CD4-positive, alpha-beta T cell treated with Interleukin-10 for 1 hour (primary cell): Measurements from ENCODE around the gene TTYH3.
"Not testable (repeated sequence)": the region's sequence is repeated elsewhere in the genome, so short reads cannot be mapped to it uniquely, and the experiment has no call there.

Experiments used
- DNase-seq: peaks from one replicate; pipeline ENCODE4 v3.0.0-alpha.2; 2020

Gene TTYH3

GRCh38 chr7:2603044-2603965 is 28.5 kb upstream of the TTYH3 start:
- no peak for DNase-seq

GRCh38 chr7:2604608-2605174 is 27.1 kb upstream of the TTYH3 start:
- no peak for DNase-seq

GRCh38 chr7:2605608-2606538 is 25.9 kb upstream of the TTYH3 start:
- no peak for DNase-seq

GRCh38 chr7:2606539-2606936 is 25.2 kb upstream of the TTYH3 start:
- DNase-seq, result no peak

- no peak for DNase-seq
These were observed 24.5 kb upstream of the TTYH3 start for GRCh38 chr7:2607122-2607922.

GRCh38 chr7:2607923-2608904 is 23.6 kb upstream of the TTYH3 start:
- DNase-seq, result no peak

- peak; percentile 12 for DNase-seq
These were observed 22.8 kb upstream of the TTYH3 start for GRCh38 chr7:2608921-2609411.

DNA sequence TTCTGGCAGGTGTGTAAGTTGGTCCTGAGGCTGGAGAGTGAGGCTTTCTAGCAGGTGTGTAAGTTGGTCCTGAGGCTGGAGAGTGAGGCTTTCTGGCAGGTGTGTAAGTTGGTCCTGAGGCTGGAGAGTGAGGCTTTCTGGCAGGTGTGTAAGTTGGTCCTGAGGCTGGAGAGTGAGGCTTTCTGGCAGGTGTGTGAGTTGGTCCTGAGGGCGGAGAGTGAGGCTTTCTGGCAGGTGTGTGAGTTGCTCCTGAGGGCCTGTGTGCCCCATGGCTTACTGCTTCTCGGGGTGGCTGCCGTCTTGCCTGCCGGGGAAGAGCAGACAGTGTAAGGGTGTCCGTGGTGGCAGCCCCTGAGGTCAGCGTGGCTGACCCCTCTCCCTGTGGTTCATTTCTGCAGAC is 22.1 kb upstream of the TTYH3 start:
- DNase-seq, result not testable (repeated sequence)

GRCh38 chr7:2610466-2610865 is 21.3 kb upstream of the TTYH3 start:
- DNase-seq, result no peak

GRCh38 chr7:2610898-2611297 is 20.9 kb upstream of the TTYH3 start:
- DNase-seq, result no peak

- DNase-seq, result no peak
These were observed 20.4 kb upstream of the TTYH3 start for GRCh38 chr7:2611401-2611800.

DNA sequence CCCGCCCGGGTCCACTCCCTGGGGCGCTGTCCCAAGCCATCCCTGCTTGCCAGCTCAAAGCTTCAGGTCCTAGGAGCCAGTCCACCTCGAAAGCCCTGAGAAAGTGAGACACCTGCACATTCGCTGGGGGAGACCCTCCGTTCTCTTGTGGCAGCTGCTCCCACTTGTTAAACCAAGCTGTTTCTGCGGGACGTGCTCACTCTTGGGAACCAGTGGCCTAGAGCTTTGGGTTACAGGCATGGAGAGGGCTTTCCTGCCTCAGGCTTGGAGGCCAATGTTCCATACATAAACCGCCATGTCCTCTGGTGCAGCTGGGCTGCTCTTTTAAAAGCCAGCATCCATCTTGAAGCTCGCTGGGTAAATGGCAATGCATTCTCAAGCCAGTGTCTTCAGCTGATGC is 19.9 kb upstream of the TTYH3 start:
- no peak for DNase-seq

DNA sequence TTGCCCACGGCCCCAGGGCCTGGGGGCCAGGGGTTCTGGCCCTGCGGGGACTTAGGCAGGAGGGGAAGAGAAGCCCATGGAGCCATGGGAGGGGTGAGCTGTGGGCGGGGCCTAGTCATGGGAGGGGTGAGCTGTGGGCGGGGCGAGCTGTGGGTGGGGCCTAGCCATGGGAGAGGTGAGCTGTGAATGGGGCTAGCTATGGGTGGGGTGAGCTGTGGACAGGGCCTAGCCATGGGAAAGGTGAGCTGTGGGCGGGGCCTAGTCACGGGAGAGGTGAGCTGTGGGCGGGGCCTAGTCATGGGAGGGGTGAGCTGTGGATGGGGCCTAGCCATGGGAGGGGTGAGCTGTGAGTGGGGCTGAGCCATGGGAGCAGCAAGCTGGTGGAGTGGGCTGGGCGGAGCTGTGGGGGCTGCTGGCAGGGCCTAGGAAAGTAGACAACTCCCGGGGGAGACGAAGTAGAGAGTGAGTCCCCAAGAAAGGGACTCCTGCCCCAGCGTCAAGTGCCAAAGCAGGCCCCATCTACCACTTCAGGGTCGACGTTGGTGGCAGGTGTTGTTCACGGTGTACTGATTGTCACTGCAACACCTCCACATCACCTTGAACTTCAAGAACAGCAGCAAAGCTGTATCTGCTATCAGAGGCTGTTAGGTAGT is 19.2 kb upstream of the TTYH3 start:
- DNase-seq, result no peak

- DNase-seq, result no peak
These were observed 18.5 kb upstream of the TTYH3 start for GRCh38 chr7:2613098-2613930.

DNA sequence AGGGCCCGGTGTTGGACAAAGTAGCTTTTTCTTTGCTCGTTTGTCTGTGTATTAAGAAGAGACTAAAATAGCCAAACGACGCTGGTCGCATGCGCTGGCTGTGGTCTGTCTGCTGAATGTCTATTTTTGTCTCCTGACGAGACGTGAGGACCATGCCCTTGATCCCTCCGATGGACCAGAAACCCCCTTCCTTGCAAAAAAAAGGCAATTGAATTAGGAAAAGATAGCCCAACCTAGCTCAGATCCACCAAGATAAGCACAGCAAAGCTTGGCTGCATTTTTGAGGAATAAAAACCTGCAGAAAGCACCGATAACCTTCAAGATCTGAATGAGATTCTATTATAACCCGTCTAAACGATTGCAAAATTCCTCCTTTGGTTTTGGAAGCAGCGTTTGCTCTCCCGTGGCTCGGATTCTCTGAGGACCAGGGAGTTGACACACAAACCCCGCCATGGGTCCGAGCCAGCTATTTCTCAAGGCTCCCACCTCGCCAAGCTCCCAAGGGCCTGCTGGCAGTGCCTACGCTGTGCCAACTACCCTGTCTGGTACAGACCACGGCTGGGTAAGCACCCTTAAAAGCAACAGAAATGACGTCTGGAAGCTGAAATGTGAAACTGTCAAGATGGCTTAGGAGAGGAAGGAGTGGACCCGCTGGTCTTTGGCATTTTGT is 17.7 kb upstream of the TTYH3 start:
- no peak for DNase-seq

- DNase-seq, result no peak
These were observed 17.0 kb upstream of the TTYH3 start for GRCh38 chr7:2614631-2615330.

- no peak for DNase-seq
These were observed 15.1 kb upstream of the TTYH3 start for GRCh38 chr7:2616387-2617324.
